ENCODE measurements around the gene RNPC3.
A peak's percentile ranks its signal among the peaks of the same experiment; 100 is the strongest.
"Not testable (repeated sequence)": the region's sequence is repeated elsewhere in the genome, so short reads cannot be mapped to it uniquely, and the experiment has no call there.

The RNPC3 gene

DNA sequence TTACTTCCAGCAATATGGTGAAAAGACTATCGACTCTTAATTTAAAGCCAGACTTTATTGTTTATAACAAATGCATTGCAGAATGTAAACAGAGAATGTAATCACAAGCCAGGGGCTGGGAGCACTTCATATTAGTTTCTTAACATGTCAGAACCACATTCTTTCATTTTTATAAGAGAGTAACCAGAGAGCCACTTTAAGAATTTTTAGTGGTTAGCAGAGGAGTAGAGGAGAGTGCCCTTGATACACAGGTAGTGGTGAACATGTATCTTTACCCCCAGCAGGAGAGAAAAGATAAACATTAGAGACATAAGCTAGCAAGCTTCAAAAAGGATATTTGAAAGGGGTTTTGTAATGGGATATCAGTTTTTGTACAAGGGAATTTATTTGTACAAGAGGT is 57.0 kb downstream of the RNPC3 start:
- no peak for TF ChIP-seq POLR2A (IDR thresholded peaks at IDR 0.05; ENCODE audit: low read depth, low read length)
- DNase-seq (ENCODE audit: insufficient read length, low spot score) = no peak
- FAIRE-seq = no peak

DNA sequence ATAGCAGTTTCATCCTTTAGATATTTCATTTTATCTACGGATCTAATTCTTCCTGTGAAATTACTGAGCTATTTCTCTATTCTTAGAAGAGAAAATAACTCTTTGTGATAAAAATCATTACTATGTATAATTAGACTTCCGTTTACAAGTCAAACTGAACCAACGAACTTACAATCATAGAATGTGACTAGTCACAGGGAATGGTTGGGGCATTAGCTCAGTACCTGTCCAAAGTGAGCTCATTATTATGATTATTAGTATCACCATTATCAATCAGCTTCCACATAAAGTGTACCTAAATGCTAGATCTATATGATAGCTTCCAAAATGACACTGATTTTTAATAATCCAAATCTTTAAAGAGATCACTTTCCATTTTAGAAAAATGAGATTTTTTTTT is 58.4 kb downstream of the RNPC3 start:
- TF ChIP-seq POLR2A (IDR thresholded peaks at IDR 0.05; ENCODE audit: low read depth, low read length) = no peak
- FAIRE-seq (no peak), DNase-seq (ENCODE audit: insufficient read length, low spot score) (no peak)

- FAIRE-seq (no peak), DNase-seq (ENCODE audit: insufficient read length, low spot score) (no peak)
- no peak for TF ChIP-seq POLR2A (IDR thresholded peaks at IDR 0.05; ENCODE audit: low read depth, low read length)
Observed at GRCh38 chr1:103584537-103584936, 59.0 kb downstream of the RNPC3 start.

GRCh38 chr1:103602740-103603139 is 77.2 kb downstream of the RNPC3 start:
- FAIRE-seq = peak; percentile 71
- DNase-seq (ENCODE audit: insufficient read length, low spot score) = not testable (repeated sequence)

Data from H54 (cell line).